PC-9 (cell line): ENCODE data around the gene STOML3. TPM values are rescaled to one million over a fixed set of nuclear protein-coding genes. Genes with fewer than 3 reads are reported as not detected.

ENCODE experiments used
- BruUV-seq: library from RNA; stranded (reverse); fragments of 400-500 nt; replicated peaks from 2 replicates; lab custom pipeline; 2021; lab: Mats Ljungman, UMichigan
- CTCF ChIA-PET: fragments of 300-600 bp; sonication (Branson Sonifier 250); formaldehyde crosslinking; loops from one replicate; lab custom pipeline; 2022; ENCODE audit warnings: antibody characterized with exemption; lab: Charles Lee
- POLR2A ChIA-PET: fragments of 300-600 bp; sonication (Branson Sonifier 250); formaldehyde crosslinking; loops from one replicate; lab custom pipeline; 2022; ENCODE audit warnings: antibody characterized with exemption; ENCODE audit not compliant: unreplicated experiment; lab: Charles Lee
- DNase-seq, 2 experiments: peaks; one replicate each; pipeline versions ENCODE4 v3.0.0 to v3.0.0-alpha.2; 2015 to 2022; ENCODE audit warnings: mixed read lengths in 1 of 2
- H2AFZ ChIP-seq: fragments of 200-600 bp; sonication (generic); 2 replicates; pipeline ENCODE4 v1.8.1; 2017; ENCODE audit warnings: antibody characterized with exemption
- H3F3A ChIP-seq: fragments of 200-600 bp; sonication (generic); 2 replicates; pipeline ENCODE4 v1.8.1; 2017; ENCODE audit warnings: antibody characterized with exemption, mild to moderate bottlenecking, low read depth; ENCODE audit not compliant: insufficient read depth
- H3K27ac ChIP-seq: fragments of 200-600 bp; sonication (generic); 2 replicates; pipeline ENCODE4 v1.6.1; 2016; ENCODE audit warnings: mixed run types
- H3K27me3 ChIP-seq: fragments of 200-600 bp; sonication (generic); 2 replicates; pipeline ENCODE4 v1.6.1; 2016; ENCODE audit warnings: low read depth, mixed run types; ENCODE audit not compliant: insufficient read depth
- H3K36me3 ChIP-seq: fragments of 200-600 bp; sonication (generic); 2 replicates; pipeline ENCODE4 v1.6.1; 2016; ENCODE audit warnings: low read depth, mixed run types
- H3K4me1 ChIP-seq: fragments of 200-600 bp; sonication (generic); replicated peaks from 2 replicates; pipeline ENCODE4 v1.6.1; 2016; ENCODE audit warnings: mixed run types; ENCODE audit not compliant: insufficient read depth
- H3K4me2 ChIP-seq: fragments of 200-600 bp; sonication (generic); 2 replicates; pipeline ENCODE4 v1.6.1; 2017; ENCODE audit warnings: mixed run types
- H3K4me3 ChIP-seq: fragments of 200-600 bp; sonication (generic); 2 replicates; pipeline ENCODE4 v1.6.1; 2016; ENCODE audit warnings: mixed run types
- H3K79me2 ChIP-seq: fragments of 200-600 bp; sonication (generic); 2 replicates; pipeline ENCODE4 v1.6.1; 2017; ENCODE audit warnings: low read depth, mixed run types
- H3K9me2 ChIP-seq: fragments of 200-600 bp; sonication (generic); 2 replicates; pipeline ENCODE4 v1.8.1; 2017; ENCODE audit warnings: mild to moderate bottlenecking; ENCODE audit not compliant: insufficient read depth
- H3K9me3 ChIP-seq: fragments of 200-600 bp; sonication (generic); 2 replicates; pipeline ENCODE4 v1.8.1; 2016; ENCODE audit warnings: low read depth; ENCODE audit not compliant: insufficient read depth
- H4K20me1 ChIP-seq: fragments of 200-600 bp; sonication (generic); 2 replicates; pipeline ENCODE4 v1.8.1; 2017; ENCODE audit not compliant: insufficient read depth
- CTCF ChIP-seq: fragments of 200-600 bp; sonication (generic); conservative IDR thresholded peaks from 2 replicates; pipeline ENCODE4 v1.6.1; 2017; ENCODE audit warnings: mixed run types, antibody characterized with exemption, mild to moderate bottlenecking, moderate library complexity
- EZH2 ChIP-seq: fragments of 200-600 bp; sonication (generic); IDR thresholded peaks from 2 replicates; pipeline ENCODE4 v1.8.0; 2017; ENCODE audit warnings: antibody characterized with exemption, low read depth
- intact Hi-C: fragments of 100-400 bp; cut with micrococcal nuclease; formaldehyde crosslinking; loops from one replicate; pipeline ENCODE4 v1.10.0; 2022; ENCODE audit not compliant: unreplicated experiment
- total RNA-seq: library from RNA; stranded (reverse); gene quantifications from 2 replicates; pipeline ENCODE4 v1.2.3, GENCODE V29; 2021

The STOML3 gene
- total RNA-seq, 1 experiment from 2014 or later = not detected

- POLR2A ChIA-PET = no interaction called here
- intact Hi-C loops = no loop called here
- TF ChIP-seq EZH2 (no peak), CTCF (peak; percentile 61)
- Histone ChIP-seq H3K9me3 (no peaks in the 10 kb centered on the region), H3K4me1 (no peaks in the 10 kb centered on the region), H3K36me3 (peaks cover 26% of the 10 kb centered on the region), H4K20me1 (no peaks in the 10 kb centered on the region), H3K27me3 (no peaks in the 10 kb centered on the region), H3K4me2 (no peak overlapping the region), H3K4me3 (no peak overlapping the region), H2AFZ (no peak overlapping the region), H3K79me2 (no peaks in the 10 kb centered on the region), H3K9me2 (no peaks in the 10 kb centered on the region), H3F3A (peaks cover 5% of the 10 kb centered on the region; the same call in 1 of the 2 replicates), H3K27ac (no peak overlapping the region)
- no peak for DNase-seq
- BruUV-seq = no TSS peak
- CTCF ChIA-PET = no interaction called here
Measured at GRCh38 chr13:39016787-39017186, 26.2 kb upstream of the STOML3 start.

DNA sequence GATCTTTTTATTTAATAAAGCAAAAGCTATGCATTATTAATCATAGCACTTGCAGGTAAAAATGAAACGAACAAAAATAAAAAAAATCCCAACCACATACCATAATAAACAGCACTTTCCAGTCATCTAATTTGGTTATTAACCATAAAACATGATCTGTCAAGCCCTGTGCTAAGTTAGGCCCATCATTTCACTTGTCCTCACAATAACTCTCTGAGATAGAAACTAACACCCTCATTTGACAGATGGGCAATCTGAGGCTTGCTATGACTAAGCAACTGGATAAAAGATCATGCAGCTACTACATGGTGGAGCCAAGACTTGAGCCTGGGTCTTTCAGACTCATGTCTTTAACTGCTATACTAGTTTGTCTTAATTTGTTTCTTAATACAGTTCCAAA is 25.5 kb upstream of the STOML3 start:
- Histone ChIP-seq H3K4me1 (no peaks in the 10 kb centered on the region), H3K4me2 (no peak overlapping the region), H3K27me3 (no peaks in the 10 kb centered on the region), H3K27ac (no peak overlapping the region), H3K9me3 (no peaks in the 10 kb centered on the region), H3F3A (no peaks in the 10 kb centered on the region), H3K79me2 (no peaks in the 10 kb centered on the region), H3K36me3 (peaks cover 25% of the 10 kb centered on the region), H4K20me1 (no peaks in the 10 kb centered on the region), H2AFZ (no peak overlapping the region), H3K9me2 (no peaks in the 10 kb centered on the region), H3K4me3 (no peak overlapping the region)
- POLR2A ChIA-PET = no interaction called here
- no peak for DNase-seq
- TF ChIP-seq EZH2 (no peak), CTCF (no peak)
- intact Hi-C loops = no loop called here
- no TSS peak for BruUV-seq
- CTCF ChIA-PET = no interaction called here

DNA sequence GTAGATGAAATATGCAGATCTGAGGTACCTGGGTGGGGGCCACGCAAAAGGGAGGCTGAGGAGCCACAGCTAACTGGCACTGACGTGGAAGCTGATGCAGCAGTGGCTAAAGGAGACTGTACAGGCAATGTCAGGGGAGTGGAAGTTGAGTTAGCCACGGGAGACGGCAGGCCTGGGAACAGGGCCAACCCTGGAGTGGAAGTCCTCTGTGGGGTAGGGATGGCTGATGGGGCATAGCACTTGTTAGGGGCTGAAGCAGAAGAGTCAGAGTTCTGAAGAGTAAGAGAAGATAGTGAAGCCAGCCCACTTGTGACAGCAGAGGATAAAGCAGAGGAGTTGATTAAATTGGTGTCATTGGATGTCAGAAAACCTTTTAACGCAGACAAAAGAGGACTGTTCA is 22.8 kb upstream of the STOML3 start:
- DNase-seq = no peak
- H3F3A ChIP-seq = no peaks in the 10 kb centered on the region
- H3K4me1 ChIP-seq = no peaks in the 10 kb centered on the region
- no peak overlapping the region for H3K27ac ChIP-seq
- TF ChIP-seq EZH2 (no peak), CTCF (no peak)
- no peaks in the 10 kb centered on the region for H3K27me3 ChIP-seq
- H3K4me2 ChIP-seq = no peak overlapping the region
- H3K9me3 ChIP-seq = no peaks in the 10 kb centered on the region
- POLR2A ChIA-PET = no interaction called here
- CTCF ChIA-PET = no interaction called here
- no peaks in the 10 kb centered on the region for H3K9me2 ChIP-seq
- no TSS peak for BruUV-seq
- intact Hi-C loops = no loop called here
- H2AFZ ChIP-seq = no peak overlapping the region
- peaks cover 31% of the 10 kb centered on the region for H3K36me3 ChIP-seq
- H3K4me3 ChIP-seq = no peak overlapping the region
- no peaks in the 10 kb centered on the region; the same call in 1 of the 2 replicates for H4K20me1 ChIP-seq
- H3K79me2 ChIP-seq = no peaks in the 10 kb centered on the region
